SH-SY5Y (cell line): Measurements from ENCODE around the gene PPP2R2D.

Experiments
- GATA2 ChIP-seq: IDR thresholded peaks from 2 replicates; pipeline ENCODE4 v1.6.1; 2011; ENCODE audit warnings: mild to moderate bottlenecking, low read depth, low read length
- GATA3 ChIP-seq: IDR thresholded peaks from 2 replicates; pipeline ENCODE4 v1.6.1; 2011; ENCODE audit warnings: low read depth, mild to moderate bottlenecking, low read length, moderate library complexity

- TF ChIP-seq GATA3: no peak
- TF ChIP-seq GATA2: no peak
Observed at GRCh38 chr10:131974034-131974817, 73.4 kb downstream of the PPP2R2D start.
